Measurements from ENCODE around the gene ZCCHC4.

Gene ZCCHC4

DNA sequence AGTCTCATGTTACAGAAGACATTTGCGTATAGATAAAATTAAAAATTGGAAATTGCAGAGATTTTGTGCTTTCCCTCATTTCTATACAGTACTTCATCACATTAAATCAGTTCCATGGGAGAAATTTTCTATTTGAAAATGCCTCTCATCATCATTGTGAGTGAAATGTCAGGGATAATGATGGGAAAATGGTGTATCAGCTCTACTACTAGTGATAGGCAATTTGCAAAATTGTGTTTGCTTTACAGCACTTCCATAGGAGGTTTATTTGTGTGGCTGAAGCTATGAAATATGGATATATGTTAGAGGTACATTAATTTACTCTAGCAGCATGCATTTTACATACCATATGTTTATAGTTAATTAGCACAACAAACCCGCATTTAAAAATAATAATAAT, 43.5 kb downstream of the ZCCHC4 start:
- peaks cover 0 to 18% of the 10 kb centered on the region in 2 experiments; a peak in 1 of 3 replicates for H3K36me3 ChIP-seq (ENCODE audit: control insufficient read depth in 2 of 2, insufficient read depth in 1 of 2, low read length in 2 of 2)
- ChIA-PET CTCF (interaction anchor here (1.0 to 1.3 kb wide), 2 partner anchors 11 kb away, joined by 3 read pairs; no protein-coding TSS in a partner anchor), POLR2A (no interaction called here)
- TF ChIP-seq SETDB1 (IDR thresholded peaks at IDR 0.05; ENCODE audit: insufficient read length, low read length) = no peak
- H3K9me3 ChIP-seq (ENCODE audit: control insufficient read depth, insufficient read depth, low read depth, low read length) = no peaks in the 10 kb centered on the region
- H3K4me1 ChIP-seq (ENCODE audit: control insufficient read depth, insufficient read depth, low read length) = no peaks in the 10 kb centered on the region
- no peak overlapping the region for H3K27ac ChIP-seq (ENCODE audit: extremely low read depth, low read depth, low read length)
- H3K4me3 ChIP-seq (ENCODE audit: low read depth, low read length) = no peak overlapping the region

DNA sequence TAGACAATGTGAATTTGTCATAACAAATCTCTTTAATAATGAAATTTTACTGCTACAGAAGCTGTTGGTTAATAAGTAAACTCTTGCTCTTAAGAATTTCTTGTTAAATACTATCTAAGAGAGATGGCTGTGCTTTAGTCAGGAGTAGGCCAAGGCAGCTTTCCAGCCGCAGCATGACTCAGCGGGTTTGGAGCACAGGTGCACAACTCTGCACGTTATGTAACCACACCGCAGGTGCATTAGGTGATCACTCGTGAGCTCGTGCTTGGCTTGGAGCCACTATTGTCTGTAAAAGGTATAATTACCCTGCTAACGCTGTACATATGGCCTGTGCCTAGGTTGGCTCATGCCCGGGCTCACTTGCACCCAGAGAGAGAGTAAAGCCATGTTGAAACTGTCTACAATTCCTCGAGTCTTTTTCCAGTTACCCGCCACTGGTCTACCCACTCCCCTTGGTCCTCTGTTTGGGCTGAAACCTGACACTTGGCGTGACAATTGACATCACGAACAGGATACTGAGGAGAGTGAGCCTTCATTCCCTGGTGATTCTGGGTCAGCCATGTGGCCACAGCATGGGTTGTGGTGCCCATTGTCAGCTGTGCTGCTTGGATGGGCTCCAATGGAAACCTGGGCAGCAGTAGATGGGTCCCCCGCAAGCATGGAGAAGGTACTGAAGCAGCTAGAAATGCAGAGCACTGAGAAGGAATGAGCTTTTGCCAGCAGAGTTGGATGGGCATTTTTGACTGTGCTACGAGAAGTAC, 46.1 kb downstream of the ZCCHC4 start:
- Histone ChIP-seq H3K4me1 (ENCODE audit: control insufficient read depth, insufficient read depth, low read length) (no peaks in the 10 kb centered on the region), H3K27ac (ENCODE audit: extremely low read depth, low read depth, low read length) (no peak overlapping the region), H3K4me3 (ENCODE audit: low read depth, low read length) (no peak overlapping the region), H3K9me3 (ENCODE audit: control insufficient read depth, insufficient read depth, low read depth, low read length) (no peaks in the 10 kb centered on the region), H3K36me3 (ENCODE audit: control insufficient read depth in 2 of 2, insufficient read depth in 1 of 2, low read length in 2 of 2) (peaks cover 0 to 14% of the 10 kb centered on the region in 2 experiments; a peak in 1 of 3 replicates)
- CTCF ChIA-PET = interaction anchor here (0.6 to 0.7 kb wide), 2 partner anchors 44 to 141 kb away, joined by 3 read pairs; no protein-coding TSS in a partner anchor
- POLR2A ChIA-PET = interaction anchor here (0.5 kb wide), 1 partner anchor 36 kb away, joined by 4 read pairs; no protein-coding TSS in a partner anchor
- TF ChIP-seq ZNF670 (tag by site-specific recombination; IDR thresholded peaks at IDR 0.05; ENCODE audit: low read depth) (no peak), ZNF626 (tag by site-specific recombination; IDR thresholded peaks at IDR 0.05) (no peak), ZNF175 (tag by site-specific recombination; IDR thresholded peaks at IDR 0.05) (no peak), ZNF155 (tag by site-specific recombination; IDR thresholded peaks at IDR 0.05) (no peak), SETDB1 (IDR thresholded peaks at IDR 0.05; ENCODE audit: insufficient read length, low read length) (no peak), ZNF701 (tag by site-specific recombination; IDR thresholded peaks at IDR 0.05) (no peak), MEIS1 (CRISPR knock-in tag; IDR thresholded peaks at IDR 0.05; ENCODE audit: borderline replicate concordance) (no peak), ZSCAN16 (tag by site-specific recombination; IDR thresholded peaks at IDR 0.05) (no peak), ZNF37A (tag by site-specific recombination; IDR thresholded peaks at IDR 0.05) (no peak), ZNF501 (tag by site-specific recombination; IDR thresholded peaks at IDR 0.05) (no peak), ZNF138 (tag by site-specific recombination; IDR thresholded peaks at IDR 0.05; ENCODE audit: borderline replicate concordance) (no peak), GLI4 (tag by site-specific recombination; IDR thresholded peaks at IDR 0.05) (no peak), ZBTB20 (tag by site-specific recombination; IDR thresholded peaks at IDR 0.05) (no peak), ZNF664 (tag by site-specific recombination; IDR thresholded peaks at IDR 0.05) (no peak), ZBTB7A (tag by site-specific recombination; IDR thresholded peaks at IDR 0.05; ENCODE audit: low read depth) (no peak), ZBTB17 (tag by site-specific recombination; IDR thresholded peaks at IDR 0.05) (no peak)
- TF ChIP-seq, protein P1, sequence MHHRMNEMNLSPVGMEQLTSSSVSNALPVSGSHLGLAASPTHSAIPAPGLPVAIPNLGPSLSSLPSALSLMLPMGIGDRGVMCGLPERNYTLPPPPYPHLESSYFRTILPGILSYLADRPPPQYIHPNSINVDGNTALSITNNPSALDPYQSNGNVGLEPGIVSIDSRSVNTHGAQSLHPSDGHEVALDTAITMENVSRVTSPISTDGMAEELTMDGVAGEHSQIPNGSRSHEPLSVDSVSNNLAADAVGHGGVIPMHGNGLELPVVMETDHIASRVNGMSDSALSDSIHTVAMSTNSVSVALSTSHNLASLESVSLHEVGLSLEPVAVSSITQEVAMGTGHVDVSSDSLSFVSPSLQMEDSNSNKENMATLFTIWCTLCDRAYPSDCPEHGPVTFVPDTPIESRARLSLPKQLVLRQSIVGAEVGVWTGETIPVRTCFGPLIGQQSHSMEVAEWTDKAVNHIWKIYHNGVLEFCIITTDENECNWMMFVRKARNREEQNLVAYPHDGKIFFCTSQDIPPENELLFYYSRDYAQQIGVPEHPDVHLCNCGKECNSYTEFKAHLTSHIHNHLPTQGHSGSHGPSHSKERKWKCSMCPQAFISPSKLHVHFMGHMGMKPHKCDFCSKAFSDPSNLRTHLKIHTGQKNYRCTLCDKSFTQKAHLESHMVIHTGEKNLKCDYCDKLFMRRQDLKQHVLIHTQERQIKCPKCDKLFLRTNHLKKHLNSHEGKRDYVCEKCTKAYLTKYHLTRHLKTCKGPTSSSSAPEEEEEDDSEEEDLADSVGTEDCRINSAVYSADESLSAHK (tag by site-specific recombination; IDR thresholded peaks at IDR 0.05) = no peak

DNA sequence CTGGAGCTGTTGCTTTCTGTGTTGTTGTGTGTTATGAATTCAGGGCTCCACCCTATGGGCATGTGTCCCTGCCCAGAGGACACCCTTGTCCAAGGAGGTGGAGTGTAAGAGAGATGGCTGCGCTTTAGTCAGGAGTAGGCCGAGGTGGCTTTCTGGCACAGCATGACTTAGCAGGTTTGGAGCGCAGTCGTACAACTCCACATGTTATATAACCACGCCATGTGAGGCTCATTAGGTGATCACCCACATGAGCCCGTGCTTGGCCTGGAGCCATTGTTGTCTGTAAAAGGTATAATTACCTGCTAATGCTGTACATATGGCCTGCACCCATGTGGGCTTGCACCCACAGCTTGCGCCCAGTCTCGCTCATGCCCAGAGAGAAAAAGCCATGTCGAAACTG, 48.7 kb downstream of the ZCCHC4 start:
- ChIA-PET CTCF (interaction anchor here (0.5 to 0.6 kb wide), 2 partner anchors 166 to 174 kb away, joined by 3 read pairs; no protein-coding TSS in a partner anchor), POLR2A (no interaction called here)
- no peak overlapping the region for H3K4me3 ChIP-seq (ENCODE audit: low read depth, low read length)
- H3K27ac ChIP-seq (ENCODE audit: extremely low read depth, low read depth, low read length) = no peak overlapping the region
- H3K9me3 ChIP-seq (ENCODE audit: control insufficient read depth, insufficient read depth, low read depth, low read length) = no peaks in the 10 kb centered on the region
- TF ChIP-seq, protein P2, sequence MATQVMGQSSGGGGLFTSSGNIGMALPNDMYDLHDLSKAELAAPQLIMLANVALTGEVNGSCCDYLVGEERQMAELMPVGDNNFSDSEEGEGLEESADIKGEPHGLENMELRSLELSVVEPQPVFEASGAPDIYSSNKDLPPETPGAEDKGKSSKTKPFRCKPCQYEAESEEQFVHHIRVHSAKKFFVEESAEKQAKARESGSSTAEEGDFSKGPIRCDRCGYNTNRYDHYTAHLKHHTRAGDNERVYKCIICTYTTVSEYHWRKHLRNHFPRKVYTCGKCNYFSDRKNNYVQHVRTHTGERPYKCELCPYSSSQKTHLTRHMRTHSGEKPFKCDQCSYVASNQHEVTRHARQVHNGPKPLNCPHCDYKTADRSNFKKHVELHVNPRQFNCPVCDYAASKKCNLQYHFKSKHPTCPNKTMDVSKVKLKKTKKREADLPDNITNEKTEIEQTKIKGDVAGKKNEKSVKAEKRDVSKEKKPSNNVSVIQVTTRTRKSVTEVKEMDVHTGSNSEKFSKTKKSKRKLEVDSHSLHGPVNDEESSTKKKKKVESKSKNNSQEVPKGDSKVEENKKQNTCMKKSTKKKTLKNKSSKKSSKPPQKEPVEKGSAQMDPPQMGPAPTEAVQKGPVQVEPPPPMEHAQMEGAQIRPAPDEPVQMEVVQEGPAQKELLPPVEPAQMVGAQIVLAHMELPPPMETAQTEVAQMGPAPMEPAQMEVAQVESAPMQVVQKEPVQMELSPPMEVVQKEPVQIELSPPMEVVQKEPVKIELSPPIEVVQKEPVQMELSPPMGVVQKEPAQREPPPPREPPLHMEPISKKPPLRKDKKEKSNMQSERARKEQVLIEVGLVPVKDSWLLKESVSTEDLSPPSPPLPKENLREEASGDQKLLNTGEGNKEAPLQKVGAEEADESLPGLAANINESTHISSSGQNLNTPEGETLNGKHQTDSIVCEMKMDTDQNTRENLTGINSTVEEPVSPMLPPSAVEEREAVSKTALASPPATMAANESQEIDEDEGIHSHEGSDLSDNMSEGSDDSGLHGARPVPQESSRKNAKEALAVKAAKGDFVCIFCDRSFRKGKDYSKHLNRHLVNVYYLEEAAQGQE (tag by site-specific recombination; IDR thresholded peaks at IDR 0.05) = no peak
- peak; percentile 84; the same call in 1 of the 2 replicates for TF ChIP-seq TRIM28 (IDR thresholded peaks at IDR 0.05; ENCODE audit: borderline replicate concordance, low read length)
- no peaks in the 10 kb centered on the region for H3K4me1 ChIP-seq (ENCODE audit: control insufficient read depth, insufficient read depth, low read length)
- H3K36me3 ChIP-seq (ENCODE audit: control insufficient read depth in 2 of 2, insufficient read depth in 1 of 2, low read length in 2 of 2) = peaks cover 0 to 23% of the 10 kb centered on the region in 2 experiments; a peak in 1 of 3 replicates
